ENCODE results near the gene DBP.

DBP gene

DNA sequence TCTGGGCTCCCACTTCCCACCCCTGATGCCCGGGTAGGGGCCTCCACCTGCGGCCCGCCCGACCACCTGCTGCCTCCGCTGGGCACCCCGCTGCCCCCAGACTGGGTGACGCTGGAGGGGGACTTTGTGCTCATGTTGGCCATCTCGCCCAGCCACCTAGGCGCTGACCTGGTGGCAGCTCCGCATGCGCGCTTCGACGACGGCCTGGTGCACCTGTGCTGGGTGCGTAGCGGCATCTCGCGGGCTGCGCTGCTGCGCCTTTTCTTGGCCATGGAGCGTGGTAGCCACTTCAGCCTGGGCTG lies 7.9 kb downstream of the DBP start:
- POLR2A ChIA-PET: interaction anchor here (1.9 to 8.1 kb wide), 2 partner anchors 10 to 14 kb away, joined by 10 to 97 read pairs; partner anchors contain the start of genes FAM83E, RPL18 and SPHK2
- CTCF ChIA-PET: interaction anchor here (1.2 kb wide), 1 partner anchor 17 kb away, joined by 3 read pairs; the partner anchor contains the start of gene CA11
- no peak overlapping the region for H3K27ac ChIP-seq (ENCODE audit: extremely low read depth, low read depth, low read length)
- peaks cover 8 to 52% of the 10 kb centered on the region in 2 experiments; a peak in 2 of 3 replicates for H3K36me3 ChIP-seq (ENCODE audit: control insufficient read depth in 2 of 2, insufficient read depth in 1 of 2, low read length in 2 of 2)
- TF ChIP-seq ZBTB8A (tag by site-specific recombination; IDR thresholded peaks at IDR 0.05) (no peak), SCRT1 (tag by site-specific recombination; IDR thresholded peaks at IDR 0.05; ENCODE audit: borderline replicate concordance) (peak; percentile 30; the same call in 1 of the 2 replicates)
- TF ChIP-seq, protein P1, sequence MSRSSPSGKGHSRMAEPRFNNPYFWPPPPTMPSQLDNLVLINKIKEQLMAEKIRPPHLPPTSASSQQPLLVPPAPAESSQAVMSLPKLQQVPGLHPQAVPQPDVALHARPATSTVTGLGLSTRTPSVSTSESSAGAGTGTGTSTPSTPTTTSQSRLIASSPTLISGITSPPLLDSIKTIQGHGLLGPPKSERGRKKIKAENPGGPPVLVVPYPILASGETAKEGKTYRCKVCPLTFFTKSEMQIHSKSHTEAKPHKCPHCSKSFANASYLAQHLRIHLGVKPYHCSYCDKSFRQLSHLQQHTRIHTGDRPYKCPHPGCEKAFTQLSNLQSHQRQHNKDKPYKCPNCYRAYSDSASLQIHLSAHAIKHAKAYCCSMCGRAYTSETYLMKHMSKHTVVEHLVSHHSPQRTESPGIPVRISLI (tag by site-specific recombination; IDR thresholded peaks at IDR 0.05): no peak
- peaks cover 9% of the 10 kb centered on the region; the same call in 1 of the 2 replicates for H3K4me1 ChIP-seq (ENCODE audit: control insufficient read depth, insufficient read depth, low read length)
- H3K4me3 ChIP-seq (ENCODE audit: low read depth, low read length): no peak overlapping the region
- H3K9me3 ChIP-seq (ENCODE audit: control insufficient read depth, insufficient read depth, low read depth, low read length): no peaks in the 10 kb centered on the region

DNA sequence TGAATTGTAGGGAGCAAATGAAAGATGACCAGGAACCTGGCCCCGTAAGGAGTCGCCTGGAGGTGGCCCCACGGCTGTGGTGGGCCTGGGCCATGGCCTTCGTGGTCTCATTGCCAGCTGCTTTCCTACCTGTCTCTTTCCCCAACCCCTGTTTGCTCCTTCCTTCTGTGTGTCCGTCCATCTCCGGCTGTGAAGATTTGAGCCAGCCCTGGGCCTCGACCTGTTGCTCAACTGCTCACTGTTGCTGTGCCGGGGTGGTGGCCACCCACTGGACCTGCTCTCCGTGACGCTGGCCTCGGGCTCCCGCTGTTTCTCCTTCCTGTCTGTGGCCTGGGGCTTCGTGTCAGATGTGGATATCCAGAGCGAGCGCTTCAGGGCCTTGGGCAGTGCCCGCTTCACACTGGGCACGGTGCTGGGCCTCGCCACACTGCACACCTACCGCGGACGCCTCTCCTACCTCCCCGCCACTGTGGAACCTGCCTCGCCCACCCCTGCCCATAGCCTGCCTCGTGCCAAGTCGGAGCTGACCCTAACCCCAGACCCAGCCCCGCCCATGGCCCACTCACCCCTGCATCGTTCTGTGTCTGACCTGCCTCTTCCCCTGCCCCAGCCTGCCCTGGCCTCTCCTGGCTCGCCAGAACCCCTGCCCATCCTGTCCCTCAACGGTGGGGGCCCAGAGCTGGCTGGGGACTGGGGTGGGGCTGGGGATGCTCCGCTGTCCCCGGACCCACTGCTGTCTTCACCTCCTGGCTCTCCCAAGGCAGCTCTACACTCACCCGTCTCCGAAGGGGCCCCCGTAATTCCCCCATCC lies 8.5 kb downstream of the DBP start:
- CTCF ChIA-PET: interaction anchor here (1.2 kb wide), 2 partner anchors 11 to 17 kb away, joined by 3 read pairs; partner anchors contain the start of gene CA11
- no peak for TF ChIP-seq KLF8 (tag by site-specific recombination; IDR thresholded peaks at IDR 0.05)
- peak; percentile 95 for TF ChIP-seq SCRT2 (tag by site-specific recombination; IDR thresholded peaks at IDR 0.05)
- TF ChIP-seq SCRT1 (tag by site-specific recombination; IDR thresholded peaks at IDR 0.05; ENCODE audit: borderline replicate concordance): peak; percentile 81
- TF ChIP-seq, protein P2, sequence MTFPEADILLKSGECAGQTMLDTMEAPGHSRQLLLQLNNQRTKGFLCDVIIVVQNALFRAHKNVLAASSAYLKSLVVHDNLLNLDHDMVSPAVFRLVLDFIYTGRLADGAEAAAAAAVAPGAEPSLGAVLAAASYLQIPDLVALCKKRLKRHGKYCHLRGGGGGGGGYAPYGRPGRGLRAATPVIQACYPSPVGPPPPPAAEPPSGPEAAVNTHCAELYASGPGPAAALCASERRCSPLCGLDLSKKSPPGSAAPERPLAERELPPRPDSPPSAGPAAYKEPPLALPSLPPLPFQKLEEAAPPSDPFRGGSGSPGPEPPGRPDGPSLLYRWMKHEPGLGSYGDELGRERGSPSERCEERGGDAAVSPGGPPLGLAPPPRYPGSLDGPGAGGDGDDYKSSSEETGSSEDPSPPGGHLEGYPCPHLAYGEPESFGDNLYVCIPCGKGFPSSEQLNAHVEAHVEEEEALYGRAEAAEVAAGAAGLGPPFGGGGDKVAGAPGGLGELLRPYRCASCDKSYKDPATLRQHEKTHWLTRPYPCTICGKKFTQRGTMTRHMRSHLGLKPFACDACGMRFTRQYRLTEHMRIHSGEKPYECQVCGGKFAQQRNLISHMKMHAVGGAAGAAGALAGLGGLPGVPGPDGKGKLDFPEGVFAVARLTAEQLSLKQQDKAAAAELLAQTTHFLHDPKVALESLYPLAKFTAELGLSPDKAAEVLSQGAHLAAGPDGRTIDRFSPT (tag by site-specific recombination; IDR thresholded peaks at IDR 0.05): peak; percentile 57; the same call in 1 of the 2 replicates
- POLR2A ChIA-PET: interaction anchor here (1.7 to 8.1 kb wide), 3 partner anchors 10 to 17 kb away, joined by 5 to 97 read pairs (median 10); partner anchors contain the start of genes CA11, FAM83E, RPL18 and SPHK2
- Histone ChIP-seq H3K4me1 (ENCODE audit: control insufficient read depth, insufficient read depth, low read length) (peaks cover 5% of the 10 kb centered on the region), H3K27ac (ENCODE audit: extremely low read depth, low read depth, low read length) (peak overlapping the region; percentile 37; the same call in 1 of the 2 replicates), H3K9me3 (ENCODE audit: control insufficient read depth, insufficient read depth, low read depth, low read length) (no peaks in the 10 kb centered on the region), H3K36me3 (ENCODE audit: control insufficient read depth in 2 of 2, insufficient read depth in 1 of 2, low read length in 2 of 2) (peaks cover 8 to 52% of the 10 kb centered on the region in 2 experiments; a peak in 2 of 3 replicates), H3K4me3 (ENCODE audit: low read depth, low read length) (no peak overlapping the region)

DNA sequence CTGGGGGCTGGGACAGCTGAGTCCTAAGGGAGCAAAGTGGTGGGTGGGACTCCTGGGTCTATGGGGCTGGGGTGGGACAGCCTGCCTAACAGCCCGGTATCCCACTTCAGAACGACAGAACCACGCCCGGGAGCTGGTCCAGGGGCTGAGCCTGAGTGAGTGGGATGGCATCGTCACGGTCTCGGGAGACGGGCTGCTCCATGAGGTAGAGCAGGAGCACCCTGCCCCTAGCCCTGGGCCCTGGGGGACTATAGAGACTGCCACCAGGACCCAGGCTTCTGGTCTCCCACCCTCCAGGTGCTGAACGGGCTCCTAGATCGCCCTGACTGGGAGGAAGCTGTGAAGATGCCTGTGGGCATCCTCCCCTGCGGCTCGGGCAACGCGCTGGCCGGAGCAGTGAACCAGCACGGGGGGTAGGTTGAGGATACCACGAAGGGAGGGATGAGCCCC lies 9.3 kb downstream of the DBP start:
- ChIA-PET CTCF (interaction anchor here (1.2 to 1.4 kb wide), 2 partner anchors 9 to 12 kb away, joined by 3 read pairs; partner anchors contain the start of genes RPL18 and SPHK2), POLR2A (interaction anchor here (1.7 to 8.1 kb wide), 2 partner anchors 9 to 18 kb away, joined by 5 to 97 read pairs; partner anchors contain the start of genes CA11, RPL18 and SPHK2)
- Histone ChIP-seq H3K4me3 (ENCODE audit: low read depth, low read length) (no peak overlapping the region), H3K4me1 (ENCODE audit: control insufficient read depth, insufficient read depth, low read length) (peaks cover 10% of the 10 kb centered on the region), H3K36me3 (ENCODE audit: control insufficient read depth in 2 of 2, insufficient read depth in 1 of 2, low read length in 2 of 2) (peaks cover 8 to 48% of the 10 kb centered on the region in 2 experiments; a peak in 2 of 3 replicates), H3K9me3 (ENCODE audit: control insufficient read depth, insufficient read depth, low read depth, low read length) (no peaks in the 10 kb centered on the region), H3K27ac (ENCODE audit: extremely low read depth, low read depth, low read length) (no peak overlapping the region)
- TF ChIP-seq ZNF549 (tag by site-specific recombination; IDR thresholded peaks at IDR 0.05) (no peak), ZBTB21 (tag by site-specific recombination; IDR thresholded peaks at IDR 0.05) (no peak), ZNF157 (tag by site-specific recombination; IDR thresholded peaks at IDR 0.05) (no peak), SETDB1 (IDR thresholded peaks at IDR 0.05; ENCODE audit: insufficient read length, low read length) (no peak), TCF7L2 (IDR thresholded peaks at IDR 0.05; ENCODE audit: borderline replicate concordance, low read depth, low read length) (no peak), ZNF529 (tag by site-specific recombination; IDR thresholded peaks at IDR 0.05; ENCODE audit: insufficient replicate concordance) (no peak), ZNF121 (tag by site-specific recombination; IDR thresholded peaks at IDR 0.05) (no peak), KLF16 (tag by site-specific recombination; IDR thresholded peaks at IDR 0.05) (no peak), ZNF768 (tag by site-specific recombination; IDR thresholded peaks at IDR 0.05) (no peak), ZXDB (tag by site-specific recombination; IDR thresholded peaks at IDR 0.05) (no peak), ZNF843 (tag by site-specific recombination; IDR thresholded peaks at IDR 0.05) (no peak), GLI2 (tag by site-specific recombination; IDR thresholded peaks at IDR 0.05; ENCODE audit: borderline replicate concordance, low read depth) (no peak), ZNF548 (tag by site-specific recombination; IDR thresholded peaks at IDR 0.05) (no peak), ZNF555 (tag by site-specific recombination; conservative IDR thresholded peaks at IDR 0.05) (no peak), ZNF792 (tag by site-specific recombination; IDR thresholded peaks at IDR 0.05) (no peak)
- TF ChIP-seq, protein P3, sequence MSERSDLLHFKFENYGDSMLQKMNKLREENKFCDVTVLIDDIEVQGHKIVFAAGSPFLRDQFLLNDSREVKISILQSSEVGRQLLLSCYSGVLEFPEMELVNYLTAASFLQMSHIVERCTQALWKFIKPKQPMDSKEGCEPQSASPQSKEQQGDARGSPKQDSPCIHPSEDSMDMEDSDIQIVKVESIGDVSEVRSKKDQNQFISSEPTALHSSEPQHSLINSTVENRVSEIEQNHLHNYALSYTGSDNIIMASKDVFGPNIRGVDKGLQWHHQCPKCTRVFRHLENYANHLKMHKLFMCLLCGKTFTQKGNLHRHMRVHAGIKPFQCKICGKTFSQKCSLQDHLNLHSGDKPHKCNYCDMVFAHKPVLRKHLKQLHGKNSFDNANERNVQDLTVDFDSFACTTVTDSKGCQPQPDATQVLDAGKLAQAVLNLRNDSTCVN (tag by site-specific recombination; optimal IDR thresholded peaks at IDR 0.05): no peak
- TF ChIP-seq, protein P4, sequence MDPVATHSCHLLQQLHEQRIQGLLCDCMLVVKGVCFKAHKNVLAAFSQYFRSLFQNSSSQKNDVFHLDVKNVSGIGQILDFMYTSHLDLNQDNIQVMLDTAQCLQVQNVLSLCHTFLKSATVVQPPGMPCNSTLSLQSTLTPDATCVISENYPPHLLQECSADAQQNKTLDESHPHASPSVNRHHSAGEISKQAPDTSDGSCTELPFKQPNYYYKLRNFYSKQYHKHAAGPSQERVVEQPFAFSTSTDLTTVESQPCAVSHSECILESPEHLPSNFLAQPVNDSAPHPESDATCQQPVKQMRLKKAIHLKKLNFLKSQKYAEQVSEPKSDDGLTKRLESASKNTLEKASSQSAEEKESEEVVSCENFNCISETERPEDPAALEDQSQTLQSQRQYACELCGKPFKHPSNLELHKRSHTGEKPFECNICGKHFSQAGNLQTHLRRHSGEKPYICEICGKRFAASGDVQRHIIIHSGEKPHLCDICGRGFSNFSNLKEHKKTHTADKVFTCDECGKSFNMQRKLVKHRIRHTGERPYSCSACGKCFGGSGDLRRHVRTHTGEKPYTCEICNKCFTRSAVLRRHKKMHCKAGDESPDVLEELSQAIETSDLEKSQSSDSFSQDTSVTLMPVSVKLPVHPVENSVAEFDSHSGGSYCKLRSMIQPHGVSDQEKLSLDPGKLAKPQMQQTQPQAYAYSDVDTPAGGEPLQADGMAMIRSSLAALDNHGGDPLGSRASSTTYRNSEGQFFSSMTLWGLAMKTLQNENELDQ (tag by site-specific recombination; IDR thresholded peaks at IDR 0.05; ENCODE audit: low read depth): no peak
